Activated gamma-delta T cell (primary cell): ENCODE measurements around the gene FUT6.
"Not testable (repeated sequence)": the region's sequence is repeated elsewhere in the genome, so short reads cannot be mapped to it uniquely, and the experiment has no call there.

ENCODE experiments used
- DNase-seq: peaks from one replicate; lab custom pipeline; 2025; lab: John Stamatoyannopoulos, UW
- total RNA-seq, 2 donors: gene quantifications; one replicate each; lab custom pipeline; 2026; lab: John Stamatoyannopoulos, UW

FUT6 gene, protein sequence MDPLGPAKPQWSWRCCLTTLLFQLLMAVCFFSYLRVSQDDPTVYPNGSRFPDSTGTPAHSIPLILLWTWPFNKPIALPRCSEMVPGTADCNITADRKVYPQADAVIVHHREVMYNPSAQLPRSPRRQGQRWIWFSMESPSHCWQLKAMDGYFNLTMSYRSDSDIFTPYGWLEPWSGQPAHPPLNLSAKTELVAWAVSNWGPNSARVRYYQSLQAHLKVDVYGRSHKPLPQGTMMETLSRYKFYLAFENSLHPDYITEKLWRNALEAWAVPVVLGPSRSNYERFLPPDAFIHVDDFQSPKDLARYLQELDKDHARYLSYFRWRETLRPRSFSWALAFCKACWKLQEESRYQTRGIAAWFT
- total RNA-seq = 0 to 0.05 reads per million in 2 donors

DNA sequence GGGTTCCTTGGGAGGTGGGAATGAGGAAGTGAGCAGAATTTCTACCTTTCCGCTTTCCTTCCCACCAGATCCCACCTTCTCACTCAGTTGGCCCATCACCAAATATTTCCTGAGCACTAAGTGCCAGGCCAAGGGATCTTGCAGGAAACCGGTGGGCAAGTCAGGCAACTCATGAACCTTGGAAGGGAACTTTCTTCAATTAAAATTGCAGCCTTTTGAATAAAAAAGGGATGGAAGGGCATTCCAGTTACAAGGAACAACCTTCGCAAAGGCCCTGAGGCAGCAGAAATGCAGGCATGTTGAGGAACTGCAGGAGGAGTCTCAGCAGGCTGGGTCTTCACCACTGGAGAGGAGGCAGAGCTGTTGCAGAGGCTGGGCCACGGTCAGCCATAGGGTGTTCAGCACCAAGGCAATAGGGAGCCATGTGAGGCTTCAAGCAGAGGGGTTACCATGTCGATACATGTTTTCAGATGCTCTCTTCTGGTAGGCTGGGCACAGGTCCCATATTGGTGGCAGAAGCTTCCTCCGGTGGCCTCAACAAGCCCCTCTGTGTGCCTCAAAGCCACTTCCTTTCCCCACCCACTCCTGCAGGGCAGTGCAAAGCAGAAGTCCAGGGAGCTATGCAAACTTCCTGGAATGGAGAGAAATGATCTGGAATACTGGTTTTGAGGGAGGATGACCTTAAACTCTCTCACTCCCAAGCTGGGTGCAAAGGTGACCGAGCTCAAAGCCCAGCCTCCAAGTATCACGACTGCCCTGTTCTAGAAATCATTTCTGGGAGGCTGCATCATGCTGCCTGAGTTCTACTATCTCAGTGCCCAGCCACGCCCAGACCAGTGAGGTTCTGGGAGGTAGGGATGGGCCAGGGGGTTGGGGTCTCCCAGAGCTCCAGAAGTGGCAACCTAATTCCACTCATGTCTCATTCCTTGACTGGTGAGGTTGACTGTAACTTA, at the start of gene FUT6:
Gene FUT6, minus strand, starts transcription at position 638 of the 953 bp plus-strand sequence. CDS start 7,135 bp downstream, outside the sequence.
- DNase-seq = no peak

DNA sequence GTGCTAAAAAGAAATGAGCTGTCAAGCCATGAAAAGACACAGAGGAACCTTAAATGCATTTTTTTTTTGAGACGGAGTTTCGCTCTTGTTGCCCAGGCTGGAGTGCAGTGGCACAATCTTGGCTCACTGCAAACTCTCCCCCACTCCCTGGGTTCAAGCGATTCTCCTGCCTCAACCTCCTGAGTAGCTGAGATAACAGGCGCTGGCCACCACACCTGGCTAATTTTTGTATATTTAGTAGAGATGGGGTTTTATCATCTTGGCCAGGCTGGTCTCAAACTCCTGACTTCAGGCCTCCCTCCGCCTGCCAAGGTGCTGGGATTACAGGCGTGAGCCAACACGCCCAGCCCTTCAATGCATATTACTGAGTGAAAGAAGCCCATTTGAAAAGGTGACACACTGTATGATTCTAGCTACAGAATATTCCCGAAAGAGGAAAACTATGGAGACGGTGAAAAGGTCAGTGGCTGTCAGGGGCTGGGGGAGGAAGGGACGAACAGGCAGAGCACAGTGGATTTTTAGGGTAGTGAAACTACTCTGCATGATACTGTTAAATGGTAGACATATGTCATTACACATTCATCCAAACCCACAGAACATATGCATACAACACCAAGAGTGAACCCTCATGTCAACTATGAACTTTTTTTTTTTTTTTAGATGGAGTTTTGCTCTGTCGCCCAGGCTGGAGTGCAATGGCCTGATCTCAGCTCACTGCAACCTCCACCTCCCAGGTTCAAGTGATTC, 44.7 kb upstream of the FUT6 start:
- not testable (repeated sequence) for DNase-seq

DNA sequence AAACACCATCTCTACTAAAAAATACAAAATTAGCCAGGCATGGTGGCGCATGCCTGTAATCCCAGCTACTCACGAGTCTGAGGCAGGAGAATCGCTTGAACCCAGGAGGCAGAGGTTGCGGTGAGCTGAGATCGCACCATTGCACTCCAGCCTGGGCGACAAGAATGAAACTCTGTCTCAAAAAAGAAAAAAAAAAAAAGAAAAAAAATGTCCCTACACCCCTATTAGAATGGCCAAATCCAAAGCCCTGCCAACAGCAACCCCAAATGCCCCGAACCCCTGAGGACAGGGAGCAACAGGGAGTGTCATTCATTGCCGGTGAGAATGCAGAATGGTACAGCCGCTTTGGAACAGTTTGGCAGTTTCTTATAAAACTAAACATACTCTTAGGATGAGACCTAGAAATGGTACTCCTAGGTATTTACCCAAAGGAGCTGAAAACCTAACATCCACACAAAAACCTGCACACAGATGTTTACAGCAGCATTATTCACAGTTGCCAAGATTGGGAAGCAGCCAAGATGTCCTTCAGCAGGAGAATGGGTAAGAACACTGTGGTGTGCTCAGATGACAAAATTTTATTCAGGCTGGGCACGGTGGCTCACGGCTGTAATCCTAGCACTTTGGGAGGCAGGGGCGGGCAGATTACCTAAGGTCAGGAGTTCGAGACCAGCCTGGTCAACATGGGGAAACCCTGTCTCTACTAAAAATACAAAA, 43.8 kb upstream of the FUT6 start:
- not testable (repeated sequence) for DNase-seq

DNA sequence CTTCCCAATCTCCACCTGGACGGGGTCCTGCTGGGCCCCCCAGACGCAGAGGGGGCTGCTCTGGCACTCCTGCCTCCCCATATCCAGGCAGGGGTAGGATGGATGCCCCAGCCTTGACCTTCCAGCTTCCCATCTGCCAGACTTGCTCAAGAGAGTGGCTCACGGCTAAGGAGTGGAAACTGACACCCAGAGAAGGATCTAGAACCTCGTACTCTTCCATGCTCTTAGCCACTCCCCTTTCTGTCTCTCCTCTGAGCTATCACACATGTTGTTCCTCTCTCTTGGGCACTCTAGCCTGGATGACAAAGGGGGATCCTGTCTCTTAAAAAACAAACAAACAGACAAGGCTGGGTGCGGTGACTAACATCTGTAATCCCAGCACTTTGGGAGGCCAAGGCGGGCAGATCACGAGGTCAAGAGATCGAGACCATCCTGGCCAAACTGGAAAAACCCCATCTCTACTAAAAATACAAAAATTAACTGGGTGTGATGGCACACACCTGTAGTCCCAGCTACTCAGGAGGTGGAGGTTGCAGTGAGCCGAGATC, 43.0 kb upstream of the FUT6 start:
- DNase-seq = no peak

DNA sequence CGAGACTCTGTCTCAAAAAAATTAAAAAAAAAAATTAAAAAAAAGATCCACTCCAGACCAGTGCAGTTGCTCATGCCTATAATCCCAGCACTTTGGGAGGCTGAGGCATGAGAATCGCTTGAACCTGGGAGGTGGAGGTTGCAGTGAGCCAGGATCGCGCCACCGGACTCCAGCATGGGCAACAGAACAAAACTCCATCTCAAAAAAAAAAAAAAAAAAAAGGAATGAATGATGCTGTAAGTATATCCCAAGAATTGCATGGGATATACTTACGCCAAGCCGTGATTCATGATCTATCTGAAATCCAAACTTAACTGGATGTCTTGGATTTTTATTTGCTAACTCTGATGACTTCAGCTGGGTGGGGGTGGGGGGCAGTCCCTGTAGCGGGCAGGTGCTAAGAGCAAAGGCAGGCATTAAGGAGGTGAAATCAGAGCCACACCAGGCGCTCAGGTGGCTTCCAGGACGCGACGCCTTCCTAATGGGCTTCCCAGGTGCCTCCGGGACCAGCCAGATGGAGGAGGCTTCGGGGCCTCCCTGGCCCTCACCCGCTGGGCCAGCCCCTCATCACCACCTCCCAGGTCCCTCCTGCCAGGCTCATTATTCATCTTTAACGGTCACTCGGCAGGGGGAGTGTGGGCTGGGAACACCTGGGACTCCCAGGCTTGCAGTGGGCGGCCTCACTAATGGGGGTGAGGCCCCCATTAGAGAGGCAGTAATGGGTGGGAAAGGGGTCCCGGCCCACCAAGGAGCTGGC, 42.2 kb upstream of the FUT6 start:
- no peak for DNase-seq

DNA sequence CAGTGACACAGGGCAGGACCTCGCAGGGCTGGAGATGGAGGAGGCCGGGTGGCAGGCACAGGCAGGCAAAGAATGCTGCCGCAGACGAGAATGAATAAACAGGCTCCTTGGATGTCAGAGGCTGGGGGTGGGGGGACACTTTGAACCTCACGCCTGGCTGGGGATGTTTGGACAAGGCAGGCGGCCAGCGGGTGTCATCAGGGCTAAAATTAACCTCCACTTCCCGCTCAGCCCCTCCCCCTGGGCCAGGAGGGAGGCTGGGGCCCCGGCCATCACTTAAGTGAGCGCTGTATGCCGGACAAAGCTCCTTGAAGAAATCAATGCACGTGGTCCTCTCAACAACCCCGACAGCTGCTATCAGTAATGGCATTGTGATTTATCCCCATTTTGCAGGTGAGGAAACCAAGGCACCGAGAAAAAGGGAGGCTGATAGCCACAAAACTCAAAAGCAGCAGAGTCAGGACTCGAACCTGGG, 41.1 kb upstream of the FUT6 start:
- DNase-seq = no peak

DNA sequence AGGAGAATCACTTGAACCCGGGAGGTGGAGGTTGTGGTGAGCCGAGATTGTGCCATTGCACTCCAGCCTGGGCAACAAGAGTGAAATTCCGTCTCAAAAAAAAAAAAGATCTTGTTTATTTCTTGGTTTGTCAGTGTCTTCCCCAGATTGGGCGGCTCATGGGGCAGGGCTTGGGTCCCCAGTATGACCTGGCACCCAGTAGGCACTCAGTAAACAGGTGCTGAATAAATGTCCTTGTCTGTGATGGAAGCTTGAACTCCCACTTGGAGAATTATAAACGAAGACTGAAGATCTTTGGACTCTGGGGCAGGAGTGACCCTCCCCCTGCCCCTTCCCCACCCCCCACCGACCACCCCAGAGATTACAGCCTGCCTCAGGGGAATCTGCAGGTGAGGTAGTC, 40.7 kb upstream of the FUT6 start:
- DNase-seq = no peak

DNA sequence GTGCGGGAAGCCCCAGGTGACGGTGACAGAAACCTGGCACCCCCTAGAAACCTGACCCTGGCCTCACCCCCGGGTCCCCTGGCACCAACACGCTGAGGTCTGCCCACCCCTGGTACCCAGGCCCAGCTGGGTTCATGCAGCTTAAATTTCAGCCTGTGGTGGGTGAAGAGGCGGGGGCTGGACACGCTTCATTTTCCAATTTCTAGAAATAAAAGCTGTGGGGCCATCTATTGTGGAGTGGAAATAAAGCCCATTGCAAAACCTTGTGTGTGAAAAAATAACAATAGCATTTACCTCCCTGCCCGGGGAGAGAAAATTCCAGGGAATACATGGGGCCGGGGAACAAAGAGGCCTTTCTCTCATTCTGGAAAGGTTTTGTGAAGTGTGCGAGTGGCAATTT, 38.4 kb upstream of the FUT6 start:
- no peak for DNase-seq

DNA sequence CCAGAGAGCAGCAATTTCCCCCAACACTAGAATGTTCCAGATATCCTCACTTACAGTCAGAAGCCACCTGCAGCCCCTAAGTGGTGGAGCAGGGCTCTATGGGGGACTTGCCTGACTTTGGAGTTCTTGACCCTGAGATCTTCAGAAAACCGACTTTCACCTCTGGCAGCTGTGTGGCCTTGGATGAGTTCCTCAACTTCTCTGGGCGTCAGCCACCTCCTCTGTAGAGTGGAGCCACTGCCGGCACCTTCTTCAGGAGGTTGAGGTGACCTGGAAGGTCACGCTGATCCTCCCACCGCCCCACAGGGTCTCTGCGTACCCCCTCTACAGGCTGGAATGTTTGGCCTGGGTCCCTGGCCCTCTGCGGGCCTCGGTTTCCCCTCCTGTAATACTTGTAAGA, 37.9 kb upstream of the FUT6 start:
- no peak for DNase-seq

DNA sequence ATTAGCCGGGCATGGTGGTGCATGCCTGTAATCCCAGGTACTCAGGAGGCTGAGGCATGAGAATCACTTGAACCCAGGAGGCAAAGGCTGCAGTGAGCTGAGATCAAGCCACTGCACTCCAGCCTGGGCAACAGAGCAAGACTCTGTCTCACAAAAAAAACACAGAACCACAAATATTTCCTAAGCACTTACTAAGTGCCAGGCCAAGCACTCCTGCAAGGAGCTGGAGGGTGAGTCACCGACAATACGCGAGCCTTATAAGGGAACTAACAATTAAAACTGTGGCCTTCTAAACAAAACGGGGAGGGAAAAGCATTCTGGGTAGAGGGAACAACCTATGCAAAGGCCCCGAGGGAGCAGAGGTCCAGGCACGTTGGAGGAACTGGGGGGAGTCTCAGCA, 35.0 kb upstream of the FUT6 start:
- not testable (repeated sequence) for DNase-seq

DNA sequence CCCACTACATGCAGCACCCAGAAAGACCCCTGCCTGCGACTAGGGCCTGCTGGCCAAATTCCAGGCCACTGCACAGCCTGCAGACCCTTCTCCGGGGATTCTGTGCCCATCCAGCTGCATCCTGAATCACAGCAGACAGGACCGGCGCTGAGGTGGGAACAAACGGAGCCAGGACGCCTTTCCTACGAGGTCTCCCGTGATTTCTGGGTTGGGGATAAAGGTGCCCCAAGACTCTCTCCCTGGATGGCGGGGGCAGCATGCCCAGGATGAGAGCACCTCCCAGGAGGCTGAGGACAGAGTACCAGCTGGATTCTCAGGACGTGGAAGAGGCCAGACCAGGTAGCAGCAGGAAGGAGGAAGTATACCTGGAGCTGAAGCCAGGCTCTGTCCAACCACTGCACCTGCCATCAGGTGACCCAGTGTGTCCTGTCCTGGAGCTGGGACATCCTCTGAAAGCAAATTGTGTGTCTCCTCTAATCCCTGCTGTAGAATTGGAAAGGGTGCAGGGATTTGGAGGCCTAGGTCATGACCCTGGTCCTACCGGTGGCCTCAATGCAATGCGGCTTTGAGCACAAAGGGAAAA, 34.2 kb upstream of the FUT6 start:
- DNase-seq = no peak

DNA sequence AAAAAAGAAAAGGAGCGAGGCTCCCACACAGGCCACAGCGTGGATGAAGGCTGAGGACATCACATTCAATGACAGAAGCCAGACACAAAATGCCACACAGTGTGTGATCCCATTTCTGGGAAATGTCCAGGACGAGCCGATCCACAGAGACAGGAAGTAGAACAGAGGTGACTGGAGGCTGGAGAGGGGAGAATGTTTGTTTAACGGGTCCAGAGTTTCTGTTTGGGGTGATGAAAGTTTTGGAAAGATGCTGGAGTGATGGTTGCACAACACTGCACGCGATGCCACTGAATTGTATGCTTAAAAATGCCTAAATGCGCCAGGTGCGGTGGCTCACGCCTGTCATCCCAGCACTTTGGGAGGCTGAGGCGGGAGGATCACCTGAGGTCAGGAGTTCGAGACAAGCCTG, 31.5 kb upstream of the FUT6 start:
- DNase-seq = no peak

DNA sequence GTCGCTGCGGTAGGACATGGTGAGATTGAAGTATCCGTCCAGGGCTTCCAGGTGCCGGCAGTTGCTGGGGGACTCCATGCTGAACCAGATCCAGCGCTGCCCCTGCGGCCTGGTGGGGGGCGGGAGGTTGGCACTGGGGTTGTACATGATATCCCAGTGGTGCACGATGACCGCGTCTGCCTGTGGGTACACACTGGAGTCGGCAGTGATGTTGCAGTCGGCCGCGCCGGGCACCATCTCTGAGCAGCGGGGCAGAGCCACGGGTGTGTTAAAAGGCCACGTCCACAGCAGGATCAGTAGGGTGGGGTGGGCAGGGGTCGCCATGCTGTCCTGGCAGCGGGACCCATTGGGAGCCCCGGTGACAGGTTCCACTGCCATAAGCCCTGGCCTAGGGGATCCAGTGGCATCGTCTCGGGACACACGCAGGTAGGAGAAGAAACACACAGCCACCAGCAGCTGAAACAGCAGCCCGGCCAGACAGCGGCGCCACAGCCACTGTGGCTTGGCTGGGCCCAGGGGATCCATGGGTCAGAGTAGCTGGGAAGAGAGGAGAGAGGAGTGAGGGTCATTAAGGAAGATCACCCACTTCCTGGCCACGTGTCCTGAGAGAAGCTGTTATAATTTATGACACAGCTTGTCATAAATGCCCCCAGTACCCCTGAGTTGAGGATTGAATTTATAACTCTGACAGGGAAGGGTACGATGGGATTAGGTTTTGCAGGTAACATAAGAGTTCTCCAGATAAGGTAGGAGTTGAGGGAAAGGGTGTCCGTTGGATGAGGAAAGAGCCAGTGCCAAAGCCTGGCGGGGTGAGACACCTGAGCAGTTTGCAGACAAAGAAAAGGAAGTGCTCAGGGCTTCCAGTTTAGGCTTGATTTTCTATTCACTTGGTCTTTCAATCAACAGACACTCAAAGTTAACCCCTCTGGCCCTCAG, 28.0 kb upstream of the FUT6 start:
- no peak for DNase-seq

DNA sequence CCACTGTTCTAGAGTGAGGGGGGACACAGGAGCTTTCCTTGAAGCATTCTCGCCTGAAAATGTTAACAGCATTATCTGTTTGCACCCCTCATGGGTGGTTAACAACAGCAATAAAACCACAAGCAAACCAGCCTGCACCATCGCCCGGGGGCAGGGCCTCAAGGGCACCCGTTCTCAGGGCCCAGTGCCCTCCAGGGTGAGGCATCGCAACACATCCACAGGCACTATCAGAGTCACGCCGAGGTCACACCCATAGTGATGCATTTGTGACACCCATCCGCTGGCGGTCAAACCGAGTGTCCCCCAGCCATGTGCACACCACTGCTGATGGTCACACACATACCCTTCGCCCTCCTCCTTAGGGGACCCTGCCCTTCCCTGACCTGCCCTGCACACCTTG, 26.3 kb upstream of the FUT6 start:
- no peak for DNase-seq

DNA sequence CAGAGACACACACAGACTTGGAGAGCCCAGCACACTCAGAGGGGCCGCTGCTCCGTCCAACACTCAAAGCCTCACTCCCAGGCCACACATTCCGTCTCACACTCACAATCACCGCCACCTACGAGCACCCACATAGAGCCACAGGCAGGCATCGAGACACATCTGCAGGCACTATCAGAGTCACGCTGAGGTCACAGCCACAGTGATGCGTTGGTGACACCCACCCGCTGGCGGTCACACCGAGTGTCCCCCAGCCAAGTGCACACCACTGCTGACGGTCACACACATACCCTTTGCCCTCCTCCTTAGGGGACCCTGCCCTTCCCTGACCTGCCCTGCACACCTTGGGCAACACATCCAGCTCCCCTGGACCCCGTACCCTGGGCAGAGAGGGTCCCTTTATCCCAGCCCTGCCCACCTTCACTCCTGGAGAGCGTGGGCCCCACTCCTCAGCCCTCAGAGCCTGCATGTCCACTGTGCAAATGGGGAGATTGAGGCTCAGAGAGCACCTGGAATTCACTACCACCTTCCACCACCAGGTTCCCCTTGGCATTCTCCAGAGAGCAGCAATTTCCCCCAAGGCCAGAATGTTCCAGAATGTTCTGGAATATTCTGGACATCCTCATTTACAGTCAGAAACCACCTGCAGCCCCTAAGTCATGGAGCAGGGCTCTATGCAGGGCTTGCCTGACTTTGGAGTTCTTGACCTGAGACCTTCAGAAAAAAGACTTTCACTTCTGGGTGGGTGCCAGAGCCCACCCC, 25.4 kb upstream of the FUT6 start:
- no peak for DNase-seq

DNA sequence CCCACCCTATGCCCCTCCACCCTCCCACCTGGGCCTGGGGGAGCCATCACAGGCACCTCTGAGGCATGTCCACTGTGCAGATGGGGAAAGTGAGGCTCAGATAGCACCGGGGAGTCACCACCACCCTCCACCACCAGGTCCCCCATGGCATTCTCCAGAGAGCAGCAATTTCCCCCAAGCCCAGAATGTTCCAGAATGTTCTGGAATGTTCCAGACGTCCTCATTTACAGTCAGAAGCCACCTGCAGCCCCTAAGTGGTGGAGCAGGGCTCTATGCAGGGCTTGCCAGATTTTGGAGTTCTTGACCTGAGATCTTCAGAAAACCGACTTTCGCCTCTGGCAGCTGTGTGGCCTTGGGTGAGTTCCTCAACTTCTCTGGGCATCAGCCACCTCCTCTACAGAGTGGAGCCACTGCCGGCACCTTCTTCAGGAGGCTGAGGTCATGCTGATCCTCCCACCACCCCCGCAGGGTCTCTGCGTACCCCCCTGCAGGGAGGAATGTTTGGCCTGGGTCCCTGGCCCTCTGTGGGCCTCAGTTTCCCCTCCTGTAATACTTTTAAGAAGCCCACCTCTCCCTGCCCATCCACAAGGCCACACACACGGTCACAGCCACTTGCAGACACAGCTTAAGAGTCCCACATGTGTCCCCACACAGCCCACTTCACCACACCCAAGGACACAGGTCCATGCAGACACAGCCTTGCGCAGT, 24.7 kb upstream of the FUT6 start:
- no peak for DNase-seq

DNA sequence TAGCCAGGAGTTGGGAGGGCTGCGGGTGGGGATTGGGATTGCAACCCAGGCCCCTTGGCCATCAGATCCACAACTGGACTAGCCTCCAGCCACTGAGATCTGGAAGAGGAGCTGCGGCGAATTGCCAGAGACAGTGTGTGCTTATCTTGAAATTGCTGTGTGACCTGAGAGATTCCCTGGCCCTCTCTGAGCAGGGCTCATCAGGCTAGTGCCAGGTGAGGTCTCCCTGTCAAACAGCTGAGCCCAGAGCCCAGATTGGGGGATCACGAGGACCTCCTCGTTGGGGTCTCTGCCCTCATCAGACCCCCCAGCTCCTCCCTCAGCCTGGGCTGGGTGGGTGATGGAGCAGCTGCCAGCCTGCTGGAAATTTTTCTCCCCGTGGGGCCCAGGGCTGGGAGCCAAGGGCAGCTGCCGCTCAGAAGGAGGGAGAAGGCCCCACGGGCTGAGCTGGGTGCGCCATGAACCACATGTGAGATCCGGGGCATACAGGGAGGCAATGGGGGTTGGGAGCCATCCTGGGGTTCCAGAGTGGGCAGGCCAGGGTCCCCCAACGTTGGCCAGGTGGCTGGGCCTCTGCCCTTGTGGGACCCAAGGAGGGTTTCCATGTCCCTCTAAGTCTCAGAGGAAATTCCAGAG, 23.6 kb upstream of the FUT6 start:
- no peak for DNase-seq
